HG03565 (cell line): Measurements from ENCODE around the gene MFNG.

Experiments
- ATAC-seq: cut with Tn5 transposase; IDR thresholded peaks from one replicate; pipeline ENCODE4 v1.9.1; 2021; ENCODE audit warnings: mild to moderate bottlenecking, moderate library complexity; ENCODE audit not compliant: unreplicated experiment

Gene MFNG

DNA sequence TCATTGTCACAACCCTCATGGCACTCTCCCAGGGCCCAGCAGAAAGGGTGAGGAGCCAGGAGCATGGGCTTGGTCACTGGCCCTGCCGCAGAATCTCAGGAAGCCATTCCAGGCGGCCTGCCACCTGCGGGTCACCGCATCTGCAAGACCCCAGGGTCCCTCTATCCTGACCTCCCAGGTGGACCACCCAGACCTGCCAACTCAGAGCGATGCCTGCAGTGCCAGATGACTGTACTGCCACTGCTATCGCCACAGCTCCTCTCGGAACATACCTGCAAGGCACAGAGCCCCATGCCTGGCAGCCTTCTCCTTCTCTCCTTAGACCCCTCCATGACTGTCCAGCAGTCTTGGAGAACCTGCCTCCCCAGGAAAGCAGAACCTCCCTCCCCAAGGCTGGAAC is 32.5 kb downstream of the MFNG start:
- no peak for ATAC-seq

DNA sequence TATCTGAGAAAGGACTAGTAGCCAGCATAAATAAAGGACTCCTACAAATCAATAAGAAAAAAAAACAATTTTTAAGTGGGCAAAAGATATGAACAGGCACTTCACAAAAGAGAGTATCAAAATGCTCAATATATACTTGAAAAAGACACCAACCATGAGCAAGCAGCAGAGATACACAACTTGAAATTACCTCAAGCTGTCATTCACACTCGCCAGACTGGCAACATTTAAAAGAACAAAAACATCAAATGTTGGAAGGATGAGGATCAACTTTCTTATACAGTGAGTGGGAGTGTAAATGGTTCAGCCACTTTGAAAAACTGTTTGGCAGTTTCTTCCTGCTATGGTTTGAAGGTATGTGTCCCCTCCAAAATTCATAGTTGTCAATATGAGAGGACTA is 35.0 kb downstream of the MFNG start:
- no peak for ATAC-seq

DNA sequence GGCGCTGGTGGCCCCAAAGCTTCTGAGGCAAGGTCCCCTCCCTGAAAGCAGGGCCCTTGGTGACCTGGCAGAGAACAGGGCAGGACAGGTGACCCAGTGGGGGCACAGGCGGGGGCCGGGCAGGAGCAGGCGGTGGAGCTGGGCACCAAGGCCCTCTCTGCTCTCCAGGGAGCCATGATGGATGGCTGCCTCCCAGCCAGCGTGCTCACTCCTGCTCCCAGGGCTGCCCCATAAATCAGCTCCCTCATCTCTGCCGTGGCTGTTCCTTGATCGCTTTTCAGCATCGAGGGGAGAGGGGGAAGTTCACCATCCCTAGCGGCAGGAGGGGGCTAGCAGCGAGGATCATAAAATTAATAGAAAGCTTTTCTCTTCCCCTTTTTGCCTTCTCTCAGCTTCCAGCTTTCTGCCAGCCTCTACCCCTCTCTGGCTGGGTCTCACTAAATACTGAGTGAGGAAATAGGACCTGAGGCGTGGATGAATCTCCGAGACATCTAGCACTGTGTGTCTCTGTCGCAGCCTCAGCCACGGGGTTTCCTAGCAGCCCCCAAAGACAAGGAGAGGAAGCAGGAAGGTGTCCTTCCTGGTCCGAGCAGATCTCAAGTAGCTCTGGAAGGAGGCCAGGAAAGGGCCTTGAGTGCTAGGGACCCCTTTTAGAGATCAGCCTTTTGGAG is 36.7 kb downstream of the MFNG start:
- no peak for ATAC-seq

DNA sequence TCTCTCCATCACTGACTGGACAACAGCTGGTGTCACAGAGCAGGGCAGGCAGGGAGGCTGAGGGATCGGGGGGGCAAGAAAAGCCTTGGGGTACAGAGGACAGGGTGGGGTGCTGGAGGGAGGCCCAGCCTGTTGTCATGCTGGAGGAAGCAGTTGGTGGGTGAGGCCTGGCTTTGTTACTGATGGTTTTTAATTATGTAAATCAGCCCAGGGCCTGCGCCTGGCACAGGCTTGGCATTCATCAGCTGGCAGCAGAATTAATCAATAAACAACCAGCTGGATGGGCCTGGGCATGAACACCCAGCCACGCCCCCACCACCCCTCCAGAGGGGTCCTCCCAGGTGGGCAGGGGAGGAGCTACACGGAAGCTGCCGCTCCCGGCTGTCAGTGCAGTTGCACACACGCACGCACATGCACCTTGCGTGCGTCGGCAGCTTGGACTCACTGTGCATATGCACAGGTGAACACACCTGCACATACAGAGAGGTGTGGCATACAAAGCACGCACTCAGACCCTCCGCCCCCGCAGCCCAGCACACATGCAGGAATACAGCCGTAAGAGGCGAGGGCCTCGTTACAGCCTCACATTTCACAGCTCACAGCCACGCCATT is 37.6 kb downstream of the MFNG start:
- ATAC-seq: no peak

DNA sequence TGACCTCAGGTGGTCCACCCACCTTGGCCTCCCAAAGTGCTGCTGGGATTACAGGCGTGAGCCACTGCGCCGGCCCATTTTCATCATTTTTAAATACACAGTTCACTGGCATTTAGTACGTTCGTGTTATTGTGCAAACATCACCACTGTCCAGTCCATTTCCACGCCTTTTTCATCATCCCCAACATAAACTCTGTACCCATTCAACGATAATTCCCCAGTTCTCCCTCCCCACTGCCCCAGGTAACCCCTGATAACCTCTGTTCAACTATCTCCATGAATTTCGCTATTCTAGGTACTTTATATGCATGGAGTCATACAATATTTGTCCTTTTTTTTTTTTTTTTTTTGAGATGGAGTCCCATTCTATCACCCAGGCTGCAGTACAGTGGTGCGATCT is 40.7 kb downstream of the MFNG start:
- ATAC-seq: no peak

DNA sequence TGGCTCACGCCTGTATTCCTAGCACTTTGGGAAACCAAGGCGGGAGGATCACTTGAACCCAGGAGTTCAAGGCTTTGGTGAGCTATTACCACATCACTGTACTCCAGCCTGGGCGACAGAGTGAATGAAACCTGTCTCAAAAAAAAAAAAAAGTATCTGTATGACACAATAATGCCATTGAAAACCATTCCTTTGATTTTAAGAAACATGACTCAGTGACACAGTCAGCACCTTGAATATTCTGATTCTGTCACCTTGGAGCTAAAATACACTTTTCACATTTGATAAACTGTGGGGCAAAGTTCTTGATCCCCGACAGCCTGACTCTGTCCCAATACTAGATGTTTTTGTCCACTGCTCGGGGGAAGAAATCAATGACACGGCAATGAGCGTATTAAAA is 42.2 kb downstream of the MFNG start:
- ATAC-seq: no peak

DNA sequence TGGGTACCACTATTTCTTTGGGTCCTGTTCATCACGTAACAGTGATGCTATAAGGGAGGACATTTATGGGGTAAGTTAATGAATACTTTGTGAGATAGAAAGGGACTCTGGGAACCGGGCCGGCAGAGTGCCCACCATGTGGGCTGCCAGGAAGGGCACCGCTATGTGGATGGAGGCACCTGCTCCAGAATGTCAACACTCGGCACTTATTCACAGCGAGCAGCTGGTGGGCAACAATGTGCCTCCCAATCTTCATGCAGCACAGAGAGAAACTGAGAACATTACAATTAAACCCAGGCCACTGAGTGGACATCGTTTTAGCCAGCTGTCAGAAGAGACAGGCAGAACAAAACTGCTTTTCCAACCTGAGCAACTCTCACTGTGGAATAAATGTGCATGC is 43.1 kb downstream of the MFNG start:
- no peak for ATAC-seq

DNA sequence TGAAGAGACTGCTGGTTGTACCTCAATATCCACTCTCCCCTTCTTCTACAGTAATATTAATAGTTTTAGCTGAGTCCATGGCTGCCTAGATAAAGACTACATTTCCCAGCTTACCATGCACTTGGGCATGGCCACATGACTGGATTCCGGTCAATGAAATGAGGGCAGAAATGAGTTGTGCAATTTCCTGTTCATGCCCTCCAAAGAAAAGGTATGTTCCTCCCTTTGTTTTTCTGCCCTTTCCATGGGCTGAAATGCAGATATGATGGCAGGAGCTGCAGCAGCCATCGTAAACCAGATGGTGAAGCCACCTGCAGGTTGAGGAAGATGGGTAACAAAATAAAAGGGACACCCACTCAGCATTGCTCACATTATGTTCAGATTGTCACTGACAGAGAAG is 43.6 kb downstream of the MFNG start:
- ATAC-seq: no peak

DNA sequence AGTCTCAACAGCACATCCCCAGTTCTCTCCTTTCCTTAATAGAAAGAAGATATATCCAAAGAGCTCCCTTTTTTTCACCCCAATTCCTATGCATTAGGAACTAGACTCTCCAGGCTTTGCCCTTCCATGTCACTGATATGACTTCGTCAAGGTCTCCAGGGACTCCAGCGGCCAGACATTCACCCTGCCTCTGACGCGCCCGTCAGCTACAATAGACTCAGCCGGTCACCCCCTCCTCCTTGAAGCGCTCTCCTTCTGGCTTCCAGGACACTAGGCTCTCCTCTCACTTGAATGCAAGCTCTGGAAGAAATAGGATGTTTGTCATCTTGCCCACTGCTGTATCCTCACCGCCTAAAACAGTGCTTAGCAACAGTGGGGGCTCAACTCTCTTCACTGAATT is 44.0 kb downstream of the MFNG start:
- ATAC-seq: no peak

DNA sequence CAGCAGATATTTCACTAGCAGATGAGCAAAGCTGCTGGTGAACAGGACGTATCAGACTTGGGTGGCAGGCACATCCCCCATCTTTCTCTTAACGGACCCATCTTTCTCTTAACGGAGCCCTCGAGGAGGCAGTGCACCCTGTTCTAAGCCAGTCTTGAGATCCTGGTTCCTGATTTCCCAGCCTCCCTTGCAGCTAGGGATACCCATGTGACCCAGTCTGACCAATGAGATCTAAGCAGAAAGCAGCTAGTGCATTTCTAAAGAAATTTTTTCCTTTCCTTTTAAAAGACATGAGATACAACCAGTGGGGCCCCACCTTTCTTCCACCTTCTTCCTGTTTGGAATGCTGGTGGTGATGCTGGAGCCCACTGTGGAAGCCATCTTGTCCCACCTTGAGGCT is 45.3 kb downstream of the MFNG start:
- no peak for ATAC-seq

DNA sequence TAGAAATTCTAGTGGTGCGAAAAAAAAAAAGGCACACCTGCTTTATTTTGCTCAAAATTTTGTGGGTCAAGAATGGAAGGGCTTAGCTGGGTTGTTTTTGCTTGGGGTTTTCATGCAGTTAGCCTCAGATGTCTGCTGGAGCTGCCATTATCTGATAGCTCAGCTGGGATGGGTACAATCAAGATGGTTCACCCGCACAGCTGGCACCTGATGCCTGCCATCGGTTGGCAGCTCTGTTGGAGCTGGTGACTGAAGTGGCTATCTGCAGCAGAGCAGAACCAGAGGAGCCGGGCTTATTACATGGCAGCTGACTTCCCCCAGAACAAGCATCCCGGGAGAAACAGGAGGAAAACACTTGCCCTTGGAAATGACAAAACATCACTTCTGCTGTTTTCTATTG is 46.8 kb downstream of the MFNG start:
- no peak for ATAC-seq

DNA sequence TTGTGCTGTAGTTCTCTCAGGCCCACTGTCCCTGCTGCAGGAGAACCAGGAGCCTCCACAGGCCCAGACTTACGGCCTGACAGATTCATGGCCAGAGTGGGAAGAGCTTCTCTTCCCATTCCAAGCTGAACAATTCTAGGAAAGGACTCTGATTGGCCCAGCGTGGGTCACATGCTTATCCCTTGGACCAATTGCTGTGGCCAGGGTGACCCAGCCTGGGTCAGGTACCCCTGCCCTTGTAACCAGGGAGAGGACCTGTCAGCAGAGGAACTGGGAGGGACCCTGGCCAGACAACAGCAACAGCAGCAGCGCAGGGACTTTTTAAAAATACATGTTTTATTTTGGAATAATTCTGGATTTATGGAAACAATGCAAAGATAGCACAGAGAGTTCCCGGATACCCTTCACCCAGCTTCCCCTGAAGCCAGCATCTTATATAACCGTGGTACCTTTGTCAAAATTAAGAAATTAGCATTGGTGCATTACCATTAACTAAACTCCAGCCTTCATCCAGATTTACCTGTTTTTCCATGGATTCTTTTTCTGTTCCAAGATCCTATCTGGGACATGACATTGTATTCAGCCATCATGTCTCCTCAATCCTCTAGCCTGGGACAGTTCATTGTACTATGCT is 50.1 kb downstream of the MFNG start:
- no peak for ATAC-seq

DNA sequence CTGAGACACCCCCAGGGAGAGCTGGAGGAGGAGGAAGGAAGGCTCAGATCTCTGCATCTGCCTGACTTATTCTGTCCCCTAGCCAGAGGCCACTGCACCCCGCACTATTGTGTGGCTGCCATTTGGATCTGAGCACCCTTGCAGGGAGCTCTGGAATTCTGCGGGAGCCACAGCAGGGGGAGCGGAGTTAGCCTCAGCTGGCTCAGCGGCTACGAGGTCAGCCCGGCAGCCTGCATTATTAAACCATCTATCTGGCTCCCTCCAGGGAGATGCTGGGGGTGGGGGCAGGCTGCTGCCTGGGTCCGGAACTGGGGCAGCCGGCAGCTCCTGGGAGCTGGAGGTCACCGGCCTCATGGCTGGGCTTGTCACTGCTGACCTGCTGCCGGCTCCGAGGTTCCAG is 52.4 kb downstream of the MFNG start:
- ATAC-seq: no peak

DNA sequence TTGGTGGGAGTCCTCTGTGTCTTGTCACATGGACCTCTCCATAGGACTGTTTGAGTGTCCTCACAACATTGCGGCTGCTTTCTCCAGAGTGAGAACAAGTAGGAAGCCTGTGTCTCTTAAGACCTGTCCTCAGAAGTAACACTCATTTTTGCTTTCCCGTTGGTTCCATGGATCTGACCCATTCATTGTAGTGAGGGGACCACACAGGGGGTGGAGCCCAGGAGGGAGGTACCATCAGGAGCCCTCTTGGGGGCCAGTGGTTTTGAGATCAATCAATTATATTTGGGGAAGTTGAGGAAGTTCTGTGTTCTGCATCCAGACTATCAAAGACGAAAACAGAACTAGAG is 53.5 kb downstream of the MFNG start:
- no peak for ATAC-seq

DNA sequence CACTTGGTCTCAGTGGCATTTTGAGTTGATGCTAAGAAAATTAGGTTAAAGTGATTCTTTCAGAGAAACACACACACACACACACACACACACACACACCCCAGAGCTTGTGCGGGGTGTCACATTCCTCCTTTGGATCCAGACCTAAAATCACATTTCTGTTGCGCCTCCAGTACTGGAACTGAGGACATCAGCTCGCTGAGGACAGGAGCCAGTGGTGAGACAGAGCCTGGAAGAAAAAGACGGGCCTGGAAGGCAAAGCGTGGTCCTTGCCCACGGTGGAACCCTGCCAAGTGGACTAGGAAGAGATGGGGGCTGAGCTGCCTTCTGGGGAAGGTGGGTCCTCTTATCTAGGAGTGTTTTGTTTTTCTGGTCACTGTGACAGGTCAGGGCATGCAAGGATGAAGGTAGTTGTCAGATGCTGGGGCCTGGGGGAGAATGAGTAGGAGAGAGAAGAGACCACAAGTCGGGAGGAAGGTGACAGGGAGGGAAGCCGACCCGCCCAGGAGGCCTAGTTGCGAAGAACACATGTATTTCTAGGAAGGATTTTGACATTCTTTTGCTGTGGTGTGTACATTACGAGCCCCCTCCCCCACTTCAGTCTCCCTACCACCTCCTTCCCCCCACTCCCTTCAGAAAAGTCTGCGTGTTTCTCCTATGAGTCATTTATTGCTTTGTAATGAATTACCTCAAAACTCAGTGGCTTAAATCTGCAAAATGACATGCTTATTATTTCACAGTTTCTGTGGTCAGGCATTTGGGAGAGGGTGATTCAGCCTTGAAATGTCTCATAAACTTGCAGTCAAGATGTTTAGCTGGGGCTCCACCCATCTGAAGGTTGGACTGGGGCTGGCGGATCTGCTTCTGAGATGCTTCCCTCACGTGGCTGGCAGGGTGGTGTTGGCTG is 54.1 kb downstream of the MFNG start:
- no peak for ATAC-seq

DNA sequence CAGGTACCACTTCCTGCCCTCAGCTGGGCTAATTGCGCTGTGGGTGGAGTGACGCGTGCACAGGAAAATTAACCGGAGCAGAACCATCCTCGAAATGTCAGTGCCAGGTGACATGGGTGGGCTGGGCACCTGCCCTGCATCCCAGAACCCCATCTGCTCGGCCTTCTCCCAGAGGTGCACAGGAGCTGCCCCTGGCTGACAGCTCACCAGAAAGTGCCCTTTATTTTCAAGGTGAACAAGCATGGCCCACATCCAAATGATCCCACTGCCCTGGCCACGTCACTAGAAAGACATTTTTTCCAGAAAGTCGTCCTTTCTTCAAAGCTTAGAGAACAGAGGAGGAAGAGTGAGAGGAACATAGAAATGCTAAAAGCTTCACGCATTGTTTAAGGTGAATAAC is 54.8 kb downstream of the MFNG start:
- no peak for ATAC-seq

DNA sequence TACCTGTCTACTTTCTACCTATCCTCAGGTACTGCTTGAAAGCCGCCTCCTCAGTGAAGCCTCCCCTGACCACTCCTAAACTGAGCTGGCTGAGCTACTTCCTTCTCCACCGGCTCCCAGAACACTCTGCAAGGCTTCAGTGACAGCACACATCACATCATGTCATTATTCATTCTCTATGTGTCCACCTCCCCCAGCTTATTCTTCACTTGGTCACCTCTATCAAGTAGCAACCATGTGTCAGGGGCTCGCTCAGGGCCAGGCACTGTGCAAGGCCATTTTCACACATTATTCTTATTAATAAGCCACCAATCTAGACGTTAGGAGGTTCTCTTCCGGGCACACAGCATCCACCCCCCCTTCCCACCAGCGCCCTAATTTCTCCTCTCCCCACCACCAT is 55.2 kb downstream of the MFNG start:
- no peak for ATAC-seq

DNA sequence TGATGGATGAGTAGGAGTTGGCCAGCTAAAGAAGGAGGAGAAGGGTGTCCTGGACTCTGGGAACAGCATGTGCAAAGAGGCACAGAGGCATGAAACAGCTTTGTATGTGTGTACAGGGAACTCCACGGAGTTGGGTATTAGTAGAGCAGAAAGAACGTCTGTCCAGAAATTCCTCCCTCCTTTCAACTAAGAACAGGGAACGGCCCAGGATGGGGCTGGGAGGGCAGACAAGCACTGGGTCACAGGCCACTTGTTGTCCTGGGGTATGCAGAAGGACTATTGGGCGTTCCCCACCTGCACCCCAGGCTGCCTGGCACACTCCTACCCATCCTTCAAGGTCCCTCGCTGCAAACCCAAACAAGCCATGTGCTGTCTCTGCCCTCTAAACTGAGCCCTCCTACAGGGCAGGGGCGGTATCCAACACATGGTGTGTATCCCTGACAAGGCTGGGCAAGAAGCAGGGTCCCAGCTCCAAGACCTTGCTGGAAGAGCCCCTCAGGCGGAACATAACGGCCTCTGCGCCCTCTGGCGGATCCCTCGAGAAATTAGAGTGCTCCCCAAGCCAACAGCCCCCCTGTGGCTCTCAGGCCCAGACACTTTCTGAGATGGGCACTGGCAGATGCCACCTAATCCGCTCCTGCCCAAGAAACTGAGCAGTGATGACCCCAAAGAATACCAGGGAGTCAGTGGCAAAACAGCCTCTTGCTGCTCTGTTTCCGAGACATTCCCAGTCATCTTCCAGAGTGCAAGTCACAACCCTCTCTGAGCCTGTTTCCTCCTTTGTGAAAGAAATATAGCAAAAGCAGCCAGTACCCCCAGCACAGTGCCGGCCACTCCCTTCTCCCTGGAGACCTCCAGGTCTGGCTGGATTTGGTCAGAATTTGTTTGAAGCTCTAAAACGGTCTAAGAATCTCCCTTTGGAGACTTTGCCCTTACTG is 57.3 kb downstream of the MFNG start:
- ATAC-seq: no peak

DNA sequence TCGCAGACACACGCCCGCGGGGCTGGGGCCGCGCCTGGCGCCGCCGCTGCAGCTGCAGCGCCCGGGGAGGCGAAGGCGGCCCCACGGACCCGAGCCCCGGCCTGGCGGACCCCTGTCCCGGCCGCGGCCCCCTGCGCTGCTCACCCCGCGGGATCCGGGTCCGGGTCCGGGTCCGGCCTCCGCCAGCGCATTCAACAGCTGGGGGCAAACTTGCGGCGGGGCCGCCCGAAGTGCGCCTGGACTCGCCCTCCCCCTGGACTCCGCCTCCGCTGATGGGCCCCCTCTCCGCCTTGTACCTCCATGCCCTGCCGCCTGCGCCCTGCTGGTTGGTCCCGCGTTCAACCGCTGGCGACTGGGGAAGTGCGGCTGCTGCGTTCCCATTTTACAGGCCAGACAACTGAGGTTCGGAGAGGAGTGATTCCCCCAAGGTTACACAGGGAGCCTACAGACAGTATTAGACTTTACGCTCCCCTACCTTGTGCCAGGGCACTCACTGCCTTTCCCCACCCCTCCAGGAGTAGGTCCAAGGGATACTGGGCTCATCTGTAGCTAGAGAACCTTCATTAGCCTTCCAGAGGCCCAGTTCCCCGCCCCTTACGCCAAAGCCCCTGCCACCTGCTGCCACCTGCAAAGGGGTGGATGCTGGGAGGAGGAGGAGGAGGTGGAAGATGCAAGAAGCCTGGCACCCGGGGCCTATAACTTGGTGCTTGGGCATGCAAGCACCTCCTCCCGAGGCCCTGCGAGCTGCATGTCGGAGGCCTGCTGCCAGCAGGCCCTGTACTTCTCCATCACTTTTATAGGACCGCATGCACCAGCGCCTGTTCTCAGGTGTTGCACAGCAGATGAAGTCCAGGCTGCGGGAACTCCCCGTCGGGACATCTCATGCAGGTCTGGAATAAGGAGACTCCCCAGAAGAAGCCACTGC is 58.2 kb downstream of the MFNG start:
- no peak for ATAC-seq
